Calu3 (cell line): ENCODE results near the gene RAP1GAP. TPM values are rescaled to one million over a fixed set of nuclear protein-coding genes. Genes with fewer than 3 reads are reported as not detected.

Experiments
- BruUV-seq: library from RNA; stranded (reverse); fragments of 400-500 nt; replicated peaks from 2 replicates; lab custom pipeline; 2021; lab: Mats Ljungman, UMichigan
- CTCF ChIA-PET: fragments of 300-600 bp; sonication (Branson Sonifier 250); formaldehyde crosslinking; loops from one replicate; lab custom pipeline; 2022; ENCODE audit warnings: antibody characterized with exemption; lab: Charles Lee
- DNase-seq: peaks from one replicate; pipeline ENCODE4 v3.0.0; 2022
- H3K27ac Mint-ChIP-seq: one replicate; pipeline ENCODE4 v1.8.0; 2022; ENCODE audit warnings: mixed read lengths; ENCODE audit not compliant: unreplicated experiment
- H3K27me3 Mint-ChIP-seq: one replicate; pipeline ENCODE4 v1.8.0; 2022; ENCODE audit warnings: mixed read lengths; ENCODE audit not compliant: unreplicated experiment
- H3K36me3 Mint-ChIP-seq: one replicate; pipeline ENCODE4 v1.8.0; 2022; ENCODE audit warnings: mild to moderate bottlenecking, moderate library complexity, mixed read lengths; ENCODE audit not compliant: insufficient read depth, unreplicated experiment
- H3K4me1 Mint-ChIP-seq: one replicate; pipeline ENCODE4 v1.8.0; 2022; ENCODE audit warnings: mild to moderate bottlenecking, low read depth, mixed read lengths; ENCODE audit not compliant: unreplicated experiment
- H3K4me3 Mint-ChIP-seq: one replicate; pipeline ENCODE4 v1.8.0; 2022; ENCODE audit warnings: mild to moderate bottlenecking, low read depth, moderate library complexity, mixed read lengths; ENCODE audit not compliant: unreplicated experiment
- H3K9me3 Mint-ChIP-seq: one replicate; pipeline ENCODE4 v1.8.0; 2022; ENCODE audit warnings: low read depth, mixed read lengths; ENCODE audit not compliant: unreplicated experiment
- CTCF ChIP-seq: fragments of 200-600 bp; IDR thresholded peaks from one replicate; pipeline ENCODE4 v1.8.0; 2022; ENCODE audit warnings: antibody characterized with exemption; ENCODE audit not compliant: unreplicated experiment
- intact Hi-C: fragments of 100-400 bp; cut with micrococcal nuclease; formaldehyde crosslinking; loops from one replicate; pipeline ENCODE4 v1.10.0; 2022; ENCODE audit not compliant: unreplicated experiment
- total RNA-seq: library from RNA; stranded (reverse); gene quantifications from 2 replicates; pipeline ENCODE4 v1.2.3, GENCODE V29; 2022

The RAP1GAP gene
- total RNA-seq, 1 experiment from 2014 or later, result 23.8 TPM

GRCh38 chr1:21644348-21644747, 24.8 kb downstream of the RAP1GAP start:
- no peak overlapping the region for H3K27ac Mint-ChIP-seq
- peaks cover 21% of the 10 kb centered on the region for H3K4me1 Mint-ChIP-seq

GRCh38 chr1:21643624-21644023, 25.5 kb downstream of the RAP1GAP start:
- peaks cover 25% of the 10 kb centered on the region for H3K4me1 Mint-ChIP-seq
- no peak for TF ChIP-seq CTCF
- no TSS peak for BruUV-seq
- no peak overlapping the region for H3K27ac Mint-ChIP-seq
- intact Hi-C loops, result no loop called here
- no peak for DNase-seq
- no peak overlapping the region for H3K4me3 Mint-ChIP-seq
- H3K9me3 Mint-ChIP-seq, result no peaks in the 10 kb centered on the region
- CTCF ChIA-PET, result no interaction called here
- H3K27me3 Mint-ChIP-seq, result no peaks in the 10 kb centered on the region
- peaks cover 16% of the 10 kb centered on the region for H3K36me3 Mint-ChIP-seq

More at GRCh38 chr1:21644348-21644747, 24.8 kb downstream of the RAP1GAP start:
- no peak for TF ChIP-seq CTCF
- Mint-ChIP-seq H3K27me3 (no peaks in the 10 kb centered on the region), H3K9me3 (no peaks in the 10 kb centered on the region), H3K4me3 (no peak overlapping the region), H3K36me3 (peaks cover 10% of the 10 kb centered on the region)
- intact Hi-C loops, result no loop called here
- CTCF ChIA-PET, result interaction anchor here (0.7 kb wide), 1 partner anchor 114 kb away, joined by 8 read pairs; no protein-coding TSS in a partner anchor
- DNase-seq, result no peak
- BruUV-seq, result no TSS peak

- TF ChIP-seq CTCF, result no peak
- DNase-seq, result no peak
- Mint-ChIP-seq H3K4me3 (no peak overlapping the region), H3K9me3 (no peaks in the 10 kb centered on the region), H3K27me3 (no peaks in the 10 kb centered on the region), H3K36me3 (peaks cover 18% of the 10 kb centered on the region), H3K4me1 (peaks cover 25% of the 10 kb centered on the region), H3K27ac (no peak overlapping the region)
- intact Hi-C loops, result no loop called here
- CTCF ChIA-PET, result no interaction called here
- BruUV-seq, result no TSS peak
These were observed 27.0 kb downstream of the RAP1GAP start for GRCh38 chr1:21641967-21642739.

- CTCF ChIA-PET, result interaction anchor here (0.6 kb wide), 1 partner anchor 271 kb away, joined by 3 read pairs; no protein-coding TSS in a partner anchor
- H3K27ac Mint-ChIP-seq, result no peak overlapping the region
- no peak overlapping the region for H3K4me3 Mint-ChIP-seq
- no peaks in the 10 kb centered on the region for H3K27me3 Mint-ChIP-seq
- H3K9me3 Mint-ChIP-seq, result no peaks in the 10 kb centered on the region
- TF ChIP-seq CTCF, result no peak
- peaks cover 18% of the 10 kb centered on the region for H3K36me3 Mint-ChIP-seq
- H3K4me1 Mint-ChIP-seq, result peaks cover 21% of the 10 kb centered on the region
- intact Hi-C loops, result no loop called here
- no peak for DNase-seq
- no TSS peak for BruUV-seq
These were observed 27.6 kb downstream of the RAP1GAP start for GRCh38 chr1:21641537-21641936.
